Measurements from ENCODE around the gene CNTNAP5.

CNTNAP5 gene

GRCh38 chr2:124923097-124923496 is 898.0 kb downstream of the CNTNAP5 start:
- DNase-seq = no peak

GRCh38 chr2:124933883-124934282 is 908.8 kb downstream of the CNTNAP5 start:
- DNase-seq = no peak

GRCh38 chr2:124953921-124954320 is 928.8 kb downstream of the CNTNAP5 start:
- no peak for DNase-seq

GRCh38 chr2:124959581-124959980 is 934.5 kb downstream of the CNTNAP5 start:
- no peak for DNase-seq

GRCh38 chr2:124961132-124961531 is 936.0 kb downstream of the CNTNAP5 start:
- DNase-seq = no peak

Data from NK-92 treated with Interleukin-12 subunit alpha and Interleukin-12 subunit beta, amount 100 ng/mL, for 24 hours (cell line).